ENCODE measurements around the gene NAA11.
"Not testable (repeated sequence)": the region's sequence is repeated elsewhere in the genome, so short reads cannot be mapped to it uniquely, and the experiment has no call there.

Gene NAA11

GRCh38 chr4:79306795-79307194, 19.1 kb downstream of the NAA11 start:
- DNase-seq: no peak

- DNase-seq: no peak
These were observed 25.6 kb downstream of the NAA11 start for GRCh38 chr4:79300280-79300679.

- DNase-seq: no peak
These were observed 27.4 kb downstream of the NAA11 start for GRCh38 chr4:79298484-79298883.

GRCh38 chr4:79298027-79298426, 27.8 kb downstream of the NAA11 start:
- DNase-seq: no peak

GRCh38 chr4:79297479-79297878, 28.4 kb downstream of the NAA11 start:
- DNase-seq: no peak

GRCh38 chr4:79296768-79297428, 29.0 kb downstream of the NAA11 start:
- DNase-seq: no peak

GRCh38 chr4:79295086-79295485, 30.8 kb downstream of the NAA11 start:
- no peak for DNase-seq

- DNase-seq: no peak
These were observed 31.8 kb downstream of the NAA11 start for GRCh38 chr4:79294064-79294463.

- no peak for DNase-seq
These were observed 33.9 kb downstream of the NAA11 start for GRCh38 chr4:79292008-79292407.

- DNase-seq: no peak
These were observed 35.5 kb downstream of the NAA11 start for GRCh38 chr4:79290376-79290775.

GRCh38 chr4:79288185-79288584, 37.7 kb downstream of the NAA11 start:
- DNase-seq: no peak

- DNase-seq: no peak
These were observed 38.1 kb downstream of the NAA11 start for GRCh38 chr4:79287718-79288117.

GRCh38 chr4:79287076-79287475, 38.8 kb downstream of the NAA11 start:
- DNase-seq: no peak

GRCh38 chr4:79281566-79282359, 44.1 kb downstream of the NAA11 start:
- DNase-seq: no peak

- not testable (repeated sequence) for DNase-seq
These were observed 48.4 kb downstream of the NAA11 start for GRCh38 chr4:79277467-79277866.

GRCh38 chr4:79273915-79274314, 51.9 kb downstream of the NAA11 start:
- DNase-seq: peak; percentile 50

GRCh38 chr4:79272761-79273160, 53.1 kb downstream of the NAA11 start:
- DNase-seq: no peak

GRCh38 chr4:79272126-79272525, 53.7 kb downstream of the NAA11 start:
- DNase-seq: no peak

GRCh38 chr4:79267671-79268070, 58.2 kb downstream of the NAA11 start:
- DNase-seq: no peak

Measured in right forelimb (tissue), 1 donor.